Adrenal gland (tissue), 5 donors: ENCODE measurements around the gene GNAO1.

Source experiments
- POLR2A ChIP-seq, 2 donors: fragments of 450-650 bp; IDR thresholded peaks; one replicate each; pipeline ENCODE4 v1.6.1; 2017; ENCODE audit warnings: antibody characterized with exemption in 2 of 2, mild to moderate bottlenecking in 2 of 2, moderate library complexity in 1 of 2
- TF ChIP-seq, protein P1 (sequence below), 6 experiments: fragments of 450-650 bp in 4 of 6; fragments of 200-600 bp in 2 of 6; sonication (generic) in 1 of 6; IDR thresholded peaks; 1 replicate in 5 of 6; 2 replicates in 1 of 6; pipeline versions ENCODE4 v1.5.1 to v1.8.0; 2016 to 2021; ENCODE audit warnings: antibody characterized with exemption in 6 of 6, mild to moderate bottlenecking in 2 of 6, moderate library complexity in 1 of 6
- donor health status: DM: no; HTN: no; CAD: no.

DNA sequence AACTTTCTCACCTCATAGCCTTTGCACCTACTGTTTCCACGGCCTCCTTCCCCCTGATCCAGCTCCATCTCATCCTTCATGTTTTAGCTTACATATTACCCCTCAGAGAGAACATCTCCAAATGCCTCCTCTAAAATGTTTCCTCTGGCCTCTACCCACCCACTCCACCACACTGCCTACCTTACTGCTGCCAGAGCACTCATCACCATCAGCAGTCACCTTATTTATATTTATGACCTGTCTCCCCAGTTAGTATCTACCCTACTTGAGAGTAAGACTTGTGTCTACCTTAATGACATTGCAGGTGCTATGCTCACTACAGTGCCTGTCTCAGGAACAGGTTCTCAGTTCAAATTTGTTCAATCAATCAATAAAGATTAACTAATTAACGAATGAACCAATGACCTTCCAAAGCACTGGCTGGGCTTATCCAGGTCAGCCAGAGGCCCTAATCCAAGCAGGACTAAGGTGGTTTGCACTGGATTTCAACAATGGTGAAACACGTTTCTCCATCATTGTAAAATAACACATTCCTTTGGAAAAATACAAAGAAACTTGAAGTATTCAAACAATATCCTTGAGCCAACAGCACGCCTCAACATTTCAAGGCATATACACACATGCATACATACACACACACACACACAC, 192.9 kb downstream of the GNAO1 start:
- TF ChIP-seq POLR2A (IDR thresholded peaks at IDR 0.05), result no peak
- TF ChIP-seq, protein P1, sequence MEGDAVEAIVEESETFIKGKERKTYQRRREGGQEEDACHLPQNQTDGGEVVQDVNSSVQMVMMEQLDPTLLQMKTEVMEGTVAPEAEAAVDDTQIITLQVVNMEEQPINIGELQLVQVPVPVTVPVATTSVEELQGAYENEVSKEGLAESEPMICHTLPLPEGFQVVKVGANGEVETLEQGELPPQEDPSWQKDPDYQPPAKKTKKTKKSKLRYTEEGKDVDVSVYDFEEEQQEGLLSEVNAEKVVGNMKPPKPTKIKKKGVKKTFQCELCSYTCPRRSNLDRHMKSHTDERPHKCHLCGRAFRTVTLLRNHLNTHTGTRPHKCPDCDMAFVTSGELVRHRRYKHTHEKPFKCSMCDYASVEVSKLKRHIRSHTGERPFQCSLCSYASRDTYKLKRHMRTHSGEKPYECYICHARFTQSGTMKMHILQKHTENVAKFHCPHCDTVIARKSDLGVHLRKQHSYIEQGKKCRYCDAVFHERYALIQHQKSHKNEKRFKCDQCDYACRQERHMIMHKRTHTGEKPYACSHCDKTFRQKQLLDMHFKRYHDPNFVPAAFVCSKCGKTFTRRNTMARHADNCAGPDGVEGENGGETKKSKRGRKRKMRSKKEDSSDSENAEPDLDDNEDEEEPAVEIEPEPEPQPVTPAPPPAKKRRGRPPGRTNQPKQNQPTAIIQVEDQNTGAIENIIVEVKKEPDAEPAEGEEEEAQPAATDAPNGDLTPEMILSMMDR (IDR thresholded peaks at IDR 0.05), result no peak
